ENCODE data around the gene PTMA.

GRCh38 chr2:231727621-231728020 is 19.3 kb downstream of the PTMA start:
- no peak for TF ChIP-seq CTCF (IDR thresholded peaks at IDR 0.05)
- no peak for TF ChIP-seq POLR2A (IDR thresholded peaks at IDR 0.05)

Data from thyroid gland (tissue), 4 donors.